BJ (cell line): ENCODE results near the gene MSANTD7. TPM values are rescaled to one million over a fixed set of nuclear protein-coding genes. Genes with fewer than 3 reads are reported as not detected.

Source experiments
- CTCF ChIA-PET: fragments of 350-600 bp; formaldehyde crosslinking; extraction: SDS; loops from one replicate; lab custom pipeline; 2021; ENCODE audit warnings: antibody characterized with exemption, inconsistent platforms; lab: Yijun Ruan, JAX
- POLR2A ChIA-PET: fragments of 300-600 bp; sonication (Branson Sonifier 250); formaldehyde crosslinking; extraction: SDS; loops from one replicate; lab custom pipeline; 2021; ENCODE audit warnings: antibody characterized with exemption; lab: Charles Lee
- DNase-seq: peaks from one replicate; pipeline ENCODE4 v3.0.0-alpha.2; 2011; ENCODE audit warnings: low read depth
- H3K27me3 ChIP-seq: 2 replicates; pipeline ENCODE4 v1.6.0; 2011; ENCODE audit warnings: low read length; ENCODE audit not compliant: control insufficient read depth, insufficient read depth
- H3K36me3 ChIP-seq: 2 replicates; pipeline ENCODE4 v1.5.1; 2011; ENCODE audit warnings: low read length; ENCODE audit not compliant: control insufficient read depth, insufficient read depth
- H3K4me3 ChIP-seq: 2 replicates; pipeline ENCODE4 v1.5.1; 2011; ENCODE audit warnings: low read depth, mild to moderate bottlenecking, control low read depth, low read length
- polyA plus RNA-seq: library from polyadenylated mRNA; depleted of rRNA; stranded (reverse); fragments of >200 nt; gene quantifications from 2 replicates; pipeline ENCODE4 v1.2.3, GENCODE V29; 2011
- TF ChIP-seq, protein P1 (sequence below): IDR thresholded peaks from 2 replicates; pipeline ENCODE4 v1.5.1; 2011; ENCODE audit warnings: low read depth, mild to moderate bottlenecking, control low read depth, inconsistent platforms, low read length, moderate library complexity; ENCODE audit not compliant: insufficient read depth

The MSANTD7 gene
- polyA plus RNA-seq, 1 experiment, result 4.2 TPM

- no peak overlapping the region for H3K4me3 ChIP-seq
- CTCF ChIA-PET, result interaction anchor here (1.2 kb wide), 1 partner anchor 61 kb away, joined by 4 read pairs; no protein-coding TSS in a partner anchor
- POLR2A ChIA-PET, result no interaction called here
- peaks cover 8% of the 10 kb centered on the region for H3K36me3 ChIP-seq
- no peak for DNase-seq
- H3K27me3 ChIP-seq, result no peaks in the 10 kb centered on the region
- TF ChIP-seq, protein P1, sequence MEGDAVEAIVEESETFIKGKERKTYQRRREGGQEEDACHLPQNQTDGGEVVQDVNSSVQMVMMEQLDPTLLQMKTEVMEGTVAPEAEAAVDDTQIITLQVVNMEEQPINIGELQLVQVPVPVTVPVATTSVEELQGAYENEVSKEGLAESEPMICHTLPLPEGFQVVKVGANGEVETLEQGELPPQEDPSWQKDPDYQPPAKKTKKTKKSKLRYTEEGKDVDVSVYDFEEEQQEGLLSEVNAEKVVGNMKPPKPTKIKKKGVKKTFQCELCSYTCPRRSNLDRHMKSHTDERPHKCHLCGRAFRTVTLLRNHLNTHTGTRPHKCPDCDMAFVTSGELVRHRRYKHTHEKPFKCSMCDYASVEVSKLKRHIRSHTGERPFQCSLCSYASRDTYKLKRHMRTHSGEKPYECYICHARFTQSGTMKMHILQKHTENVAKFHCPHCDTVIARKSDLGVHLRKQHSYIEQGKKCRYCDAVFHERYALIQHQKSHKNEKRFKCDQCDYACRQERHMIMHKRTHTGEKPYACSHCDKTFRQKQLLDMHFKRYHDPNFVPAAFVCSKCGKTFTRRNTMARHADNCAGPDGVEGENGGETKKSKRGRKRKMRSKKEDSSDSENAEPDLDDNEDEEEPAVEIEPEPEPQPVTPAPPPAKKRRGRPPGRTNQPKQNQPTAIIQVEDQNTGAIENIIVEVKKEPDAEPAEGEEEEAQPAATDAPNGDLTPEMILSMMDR, result no peak
These were observed 5.4 kb downstream of the MSANTD7 start for GRCh38 chr10:14843327-14843988.

DNA sequence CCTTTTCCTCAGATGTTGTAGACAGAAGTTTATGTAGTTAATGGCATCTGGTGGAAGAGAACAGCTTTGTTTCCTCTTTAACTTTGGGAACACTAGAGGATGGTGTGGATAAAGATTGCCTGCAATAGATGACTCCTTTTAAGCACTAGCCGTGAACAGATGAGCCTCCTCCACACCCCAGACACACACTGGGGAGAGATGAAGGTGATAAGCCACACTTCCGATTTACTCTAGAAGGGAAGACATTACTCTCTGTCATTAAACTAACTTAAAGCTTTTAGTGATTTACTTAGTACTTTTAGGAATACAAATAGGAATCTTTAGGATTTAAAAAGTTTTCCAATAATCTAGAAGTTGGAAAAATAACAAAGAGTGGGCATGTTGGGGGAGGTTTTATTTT lies 6.8 kb downstream of the MSANTD7 start:
- TF ChIP-seq, protein P1, result no peak
- H3K27me3 ChIP-seq, result no peaks in the 10 kb centered on the region
- POLR2A ChIA-PET, result no interaction called here
- CTCF ChIA-PET, result no interaction called here
- no peak for DNase-seq
- peaks cover 8% of the 10 kb centered on the region for H3K36me3 ChIP-seq
- H3K4me3 ChIP-seq, result no peak overlapping the region

DNA sequence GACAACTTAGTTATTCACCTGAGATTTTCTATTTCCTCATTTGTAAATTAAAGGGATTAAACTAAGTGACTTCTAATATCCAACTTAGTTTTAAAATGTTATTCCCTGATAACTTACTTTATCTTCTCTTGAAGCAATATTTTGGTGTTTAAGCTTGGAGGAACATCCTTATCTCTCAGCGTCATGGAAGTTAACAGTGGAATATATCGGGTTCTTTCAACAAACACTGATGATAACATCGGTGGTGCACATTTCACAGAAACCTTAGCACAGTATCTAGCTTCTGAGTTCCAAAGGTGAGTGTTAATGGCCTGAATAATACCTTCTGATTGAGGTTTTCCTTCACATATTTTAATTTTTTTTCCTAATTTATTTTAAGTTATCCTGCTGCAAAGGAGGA lies 14.1 kb downstream of the MSANTD7 start:
- TF ChIP-seq, protein P1, result no peak
- Histone ChIP-seq H3K4me3 (no peak overlapping the region), H3K27me3 (no peaks in the 10 kb centered on the region), H3K36me3 (peaks cover 1% of the 10 kb centered on the region; the same call in 1 of the 2 replicates)
- no peak for DNase-seq
- CTCF ChIA-PET, result no interaction called here
- POLR2A ChIA-PET, result no interaction called here

GRCh38 chr10:14855453-14855852 lies 17.3 kb downstream of the MSANTD7 start:
- TF ChIP-seq, protein P1, result no peak
- no peak for DNase-seq
- CTCF ChIA-PET, result no interaction called here
- POLR2A ChIA-PET, result no interaction called here
- Histone ChIP-seq H3K27me3 (no peaks in the 10 kb centered on the region), H3K36me3 (peaks cover 2% of the 10 kb centered on the region; the same call in 1 of the 2 replicates), H3K4me3 (no peak overlapping the region)

GRCh38 chr10:14858338-14858960 lies 20.3 kb downstream of the MSANTD7 start:
- no peak for DNase-seq
- H3K36me3 ChIP-seq, result peaks cover 3% of the 10 kb centered on the region; the same call in 1 of the 2 replicates
- no peaks in the 10 kb centered on the region for H3K27me3 ChIP-seq
- CTCF ChIA-PET, result no interaction called here
- TF ChIP-seq, protein P1, result no peak
- no peak overlapping the region for H3K4me3 ChIP-seq
- POLR2A ChIA-PET, result no interaction called here
